Naive B cell (primary cell): ENCODE measurements around the gene MAP4K5. TPM values are rescaled to one million over a fixed set of nuclear protein-coding genes. Genes with fewer than 3 reads are reported as not detected.

ENCODE experiments used
- ATAC-seq, 2 donors: fragments of 150-1000 bp; cut with Tn5 transposase; 2 replicates each; pipeline ENCODE4 v1.10.0; 2021; ENCODE audit warnings: low read depth in 2 of 2, mild to moderate bottlenecking in 2 of 2, moderate library complexity in 2 of 2
- DNase-seq: peaks from one replicate; pipeline ENCODE4 v3.0.0; 2022
- H3K27ac Mint-ChIP-seq, 6 donors: one replicate each; pipeline ENCODE4 v1.8.0; 2020 to 2022; ENCODE audit warnings: mild to moderate bottlenecking in 6 of 6, mixed read lengths in 6 of 6, moderate library complexity in 5 of 6, inconsistent platforms in 2 of 6
- H3K27me3 Mint-ChIP-seq, 3 donors: one replicate each; pipeline ENCODE4 v1.8.0; 2021 to 2022; ENCODE audit warnings: mixed read lengths in 3 of 3, mild to moderate bottlenecking in 1 of 3
- H3K36me3 Mint-ChIP-seq, 2 donors: one replicate each; pipeline ENCODE4 v1.8.0; 2020 to 2022; ENCODE audit warnings: mixed read lengths in 2 of 2, inconsistent platforms in 1 of 2, mild to moderate bottlenecking in 1 of 2
- H3K4me1 Mint-ChIP-seq, 3 donors: one replicate each; pipeline ENCODE4 v1.8.0; 2020 to 2022; ENCODE audit warnings: mixed read lengths in 3 of 3, inconsistent platforms in 1 of 3, mild to moderate bottlenecking in 1 of 3, moderate library complexity in 1 of 3
- H3K4me3 Mint-ChIP-seq, 8 donors: one replicate each; pipeline ENCODE4 v1.8.0; 2020 to 2022; ENCODE audit warnings: mild to moderate bottlenecking in 8 of 8, mixed read lengths in 8 of 8, moderate library complexity in 8 of 8, inconsistent platforms in 2 of 8
- H3K9me3 Mint-ChIP-seq, 7 donors: one replicate each; pipeline ENCODE4 v1.8.0; 2020 to 2022; ENCODE audit warnings: mixed read lengths in 7 of 7, mild to moderate bottlenecking in 5 of 7, inconsistent platforms in 2 of 7, moderate library complexity in 1 of 7
- polyA plus RNA-seq, 6 donors: library from polyadenylated mRNA; unstranded; fragments of 300-500 nt; fragmentation: Illumina TruSeq; gene quantifications; one replicate each; pipeline ENCODE4 v1.2.3, GENCODE V29; 2021; ENCODE audit warnings: low read depth in 6 of 6

Gene MAP4K5
- polyA plus RNA-seq, 6 donors from 2014 or later = 25.8 to 45.3 (median 35.4) TPM

DNA sequence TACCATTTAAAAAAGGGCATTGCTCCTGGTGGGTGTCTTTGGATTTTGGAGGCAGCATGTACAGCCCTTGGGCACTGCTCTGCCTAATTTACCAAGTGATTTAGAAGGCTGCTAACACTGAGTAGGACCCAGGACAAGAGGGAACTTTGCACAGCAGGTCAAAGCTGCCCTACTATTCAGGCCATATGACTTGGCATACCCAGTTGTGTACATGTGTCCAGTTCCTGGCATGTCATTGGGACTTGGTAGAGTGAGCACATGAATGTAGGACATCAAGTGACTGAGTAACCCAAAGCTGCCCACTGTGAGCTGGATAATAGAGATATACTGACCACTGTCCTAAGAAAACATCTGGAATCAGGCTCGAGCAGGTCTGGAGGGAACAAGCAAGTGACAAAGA, 151.4 kb downstream of the MAP4K5 start:
- DNase-seq (no peak), ATAC-seq (no peak)
- Mint-ChIP-seq H3K4me1 (peaks cover 0 to 11% (median 0%) of the 10 kb centered on the region in 3 donors), H3K9me3 (no peaks in the 10 kb centered on the region), H3K4me3 (no peak overlapping the region), H3K27ac (no peak overlapping the region), H3K36me3 (no peaks in the 10 kb centered on the region), H3K27me3 (no peaks in the 10 kb centered on the region)

DNA sequence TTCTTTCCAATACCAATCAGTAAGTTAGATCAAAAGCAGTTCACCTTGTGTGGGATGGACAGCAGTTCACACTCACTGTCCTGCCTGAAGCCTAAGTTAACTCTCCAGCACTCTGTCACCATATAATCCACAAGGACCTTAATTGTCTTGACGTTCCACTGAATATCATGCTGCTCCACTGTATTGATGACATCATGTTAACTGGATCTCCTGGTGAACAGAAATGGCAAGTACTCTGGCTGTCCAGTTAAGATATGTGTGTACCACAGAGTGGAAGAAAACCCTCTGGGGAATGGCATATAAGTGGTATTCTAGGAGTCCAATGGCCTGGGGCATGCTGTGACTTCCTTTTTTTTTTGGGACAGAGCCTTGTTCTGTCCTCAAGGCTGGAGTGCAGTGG, 151.9 kb downstream of the MAP4K5 start:
- Mint-ChIP-seq H3K9me3 (no peaks in the 10 kb centered on the region), H3K36me3 (no peaks in the 10 kb centered on the region), H3K4me3 (no peak overlapping the region), H3K27me3 (no peaks in the 10 kb centered on the region), H3K27ac (no peak overlapping the region), H3K4me1 (peaks cover 0 to 11% (median 0%) of the 10 kb centered on the region in 3 donors)
- DNase-seq (no peak), ATAC-seq (no peak)

DNA sequence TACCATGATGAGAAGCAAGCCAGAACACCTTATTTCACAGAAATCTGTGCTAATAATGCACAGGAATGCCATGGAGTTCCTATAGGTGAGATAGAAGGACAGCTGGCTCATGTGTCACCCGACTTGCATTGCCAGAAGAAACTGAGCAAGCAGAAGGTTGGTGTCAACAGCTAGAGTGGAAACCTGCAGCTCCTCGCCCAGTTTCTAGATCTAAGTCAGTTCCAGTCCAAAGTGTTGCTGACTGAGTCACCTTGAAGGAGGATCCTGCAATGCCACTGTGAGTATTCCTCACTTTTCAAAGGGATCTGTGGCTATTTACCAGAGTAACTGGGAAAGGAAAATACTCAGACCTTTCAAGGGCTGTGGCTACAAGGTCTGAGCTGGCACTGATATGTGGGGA, 152.8 kb downstream of the MAP4K5 start:
- Mint-ChIP-seq H3K4me1 (peaks cover 0 to 11% (median 0%) of the 10 kb centered on the region in 3 donors), H3K4me3 (no peak overlapping the region), H3K9me3 (no peaks in the 10 kb centered on the region), H3K27me3 (no peaks in the 10 kb centered on the region), H3K36me3 (no peaks in the 10 kb centered on the region), H3K27ac (no peak overlapping the region)
- ATAC-seq (no peak), DNase-seq (no peak)

DNA sequence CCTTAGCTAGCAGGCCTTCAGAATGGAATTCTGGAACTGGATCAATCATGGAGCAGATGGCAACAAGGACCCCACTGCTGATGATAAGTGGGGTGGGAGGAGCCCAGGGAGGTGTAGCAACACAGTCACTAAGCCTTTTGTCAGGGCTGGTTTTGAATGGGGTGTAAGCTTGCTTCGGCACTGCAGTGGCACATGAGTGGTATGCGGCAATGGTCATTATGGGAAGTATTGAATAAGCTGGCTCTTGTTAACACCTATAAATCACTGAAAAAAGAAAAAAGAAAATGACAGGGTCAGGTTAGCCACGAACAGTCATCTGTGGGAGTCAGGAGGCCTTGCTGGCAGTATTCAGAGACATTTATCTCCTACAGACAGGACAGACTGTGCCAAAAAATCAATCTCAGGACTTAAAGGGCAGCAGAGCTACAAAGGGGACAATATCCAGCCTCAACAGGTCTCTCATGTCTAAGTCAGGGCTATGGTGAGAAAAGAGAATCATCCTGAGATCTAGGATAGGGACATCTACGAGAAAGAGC, 154.8 kb downstream of the MAP4K5 start:
- DNase-seq (no peak), ATAC-seq (no peak)
- Mint-ChIP-seq H3K36me3 (no peaks in the 10 kb centered on the region), H3K4me3 (no peak overlapping the region), H3K27me3 (no peaks in the 10 kb centered on the region), H3K9me3 (no peaks in the 10 kb centered on the region), H3K27ac (peak overlapping the region in 2 of 6 donors; percentile 24 to 88), H3K4me1 (peaks cover 0 to 9% (median 0%) of the 10 kb centered on the region in 3 donors)

DNA sequence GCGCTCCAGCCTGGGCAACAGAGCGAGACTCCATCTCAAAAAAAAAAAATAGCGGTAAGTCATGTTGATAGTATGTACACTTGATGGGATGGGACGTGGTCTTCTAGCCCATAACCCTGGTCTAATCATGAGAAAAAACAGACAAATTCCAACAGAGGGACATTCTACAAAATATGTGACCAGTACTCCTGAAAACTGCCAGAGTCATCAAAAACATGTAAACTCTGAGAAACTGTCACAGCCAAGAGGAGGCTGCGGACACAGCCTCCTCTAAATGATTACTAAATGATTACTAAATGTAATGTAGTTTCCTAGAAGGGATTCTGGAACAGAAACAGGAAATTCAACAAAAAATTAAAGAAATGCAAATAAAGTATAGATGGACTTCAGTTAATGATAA, 156.6 kb downstream of the MAP4K5 start:
- no peak for DNase-seq
- ATAC-seq = no peak
- H3K4me3 Mint-ChIP-seq = no peak overlapping the region
- no peaks in the 10 kb centered on the region for H3K9me3 Mint-ChIP-seq
- H3K36me3 Mint-ChIP-seq = no peaks in the 10 kb centered on the region
- peaks cover 0 to 7% (median 0%) of the 10 kb centered on the region in 3 donors for H3K4me1 Mint-ChIP-seq
- no peak overlapping the region for H3K27ac Mint-ChIP-seq
- no peaks in the 10 kb centered on the region for H3K27me3 Mint-ChIP-seq

DNA sequence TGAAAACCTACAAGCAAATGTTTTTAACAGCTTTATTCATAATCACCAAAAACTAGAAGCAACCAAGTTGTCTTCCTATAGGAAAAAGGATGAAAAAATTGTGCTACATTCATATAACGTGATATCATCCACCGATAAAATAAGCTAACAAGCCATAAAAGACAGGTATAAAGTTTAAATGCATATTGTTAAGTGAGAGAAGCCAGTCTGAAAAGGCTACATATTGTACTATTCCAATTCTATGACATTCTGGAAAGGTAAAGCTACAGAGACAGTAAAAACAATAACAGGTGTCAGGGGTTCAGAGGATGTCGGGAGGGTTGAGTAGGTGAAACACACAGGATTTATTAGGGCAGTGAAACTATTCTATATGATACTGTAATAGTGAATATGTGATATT, 158.4 kb downstream of the MAP4K5 start:
- no peak for DNase-seq
- Mint-ChIP-seq H3K4me3 (no peak overlapping the region), H3K4me1 (peaks cover 0 to 7% (median 0%) of the 10 kb centered on the region in 3 donors), H3K27ac (no peak overlapping the region), H3K27me3 (no peaks in the 10 kb centered on the region), H3K36me3 (no peaks in the 10 kb centered on the region), H3K9me3 (no peaks in the 10 kb centered on the region)
- ATAC-seq = no peak

DNA sequence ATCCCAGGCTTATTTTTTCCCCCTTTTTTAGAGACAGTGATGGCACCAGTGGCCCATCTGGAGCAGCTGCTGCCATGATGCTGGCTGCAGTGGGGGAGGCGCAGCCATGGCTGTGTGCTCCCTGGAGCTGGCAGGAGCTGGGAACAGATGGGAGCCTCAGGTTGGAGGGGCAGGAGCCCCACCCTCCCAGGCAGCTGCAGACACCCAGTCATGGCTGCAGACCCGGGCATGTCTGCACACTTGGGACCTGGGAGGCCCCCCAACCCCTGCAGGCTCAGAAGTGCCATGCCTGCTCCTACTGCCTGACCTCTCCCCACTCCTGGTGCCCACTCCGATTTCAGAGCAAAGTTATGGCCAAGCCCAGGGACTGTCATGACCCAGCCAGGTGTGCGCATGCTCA, 160.8 kb downstream of the MAP4K5 start:
- Mint-ChIP-seq H3K36me3 (no peaks in the 10 kb centered on the region), H3K4me1 (peaks cover 5 to 6% (median 6%) of the 10 kb centered on the region in 3 donors), H3K27ac (no peak overlapping the region), H3K4me3 (no peak overlapping the region), H3K27me3 (no peaks in the 10 kb centered on the region), H3K9me3 (no peaks in the 10 kb centered on the region)
- ATAC-seq = no peak
- no peak for DNase-seq

Other genes starting within 250 kb of the MAP4K5 start
- gene L2HGDH, start 220.3 kb downstream of the MAP4K5 start, polyA plus RNA-seq = 1 to 10 TPM in 5 of 6 donors, not detected in 1; 1.5 to 3.6 (median 2.2) TPM
- 10 to 100 TPM; 19.4 to 32.4 (median 28.3) TPM for gene DMAC2L, start 220.2 kb downstream of the MAP4K5 start, polyA plus RNA-seq
- gene CDKL1, start 135.7 kb downstream of the MAP4K5 start, polyA plus RNA-seq = 10 to 100 TPM in 4 of 6 donors, 1 to 10 TPM in 2; 1.4 to 20.2 (median 12.8) TPM
- 1 to 10 TPM; 2.1 to 7.1 (median 5.2) TPM for gene ATL1, start 27.6 kb upstream of the MAP4K5 start, polyA plus RNA-seq
- 10 to 100 TPM; 62.6 to 89.9 (median 71.4) TPM for gene SAV1, start 135.7 kb upstream of the MAP4K5 start, polyA plus RNA-seq